Stomach (tissue), 9 donors: ENCODE results near the gene NOP10. TPM values are rescaled to one million over a fixed set of nuclear protein-coding genes. Genes with fewer than 3 reads are reported as not detected.
"Not testable (repeated sequence)": the region's sequence is repeated elsewhere in the genome, so short reads cannot be mapped to it uniquely, and the experiment has no call there.

ENCODE experiments used
- DNase-seq, 2 donors: peaks; one replicate each; pipeline versions ENCODE4 v3.0.0 to v3.0.0-alpha.2; 2013 to 2019
- H3K27ac ChIP-seq, 5 donors: fragments of 200-600 bp in 4 of 5; sonication (generic) in 4 of 5; one replicate each; pipeline ENCODE4 v1.5.1; 2013 to 2019; ENCODE audit warnings: mild to moderate bottlenecking in 1 of 5, moderate library complexity in 1 of 5
- H3K27me3 ChIP-seq, 3 donors: fragments of 200-600 bp; sonication (generic); one replicate each; pipeline ENCODE4 v1.5.1; 2017 to 2019; ENCODE audit warnings: mixed run types in 1 of 3
- H3K36me3 ChIP-seq, 4 donors: fragments of 200-600 bp; sonication (generic); 1 replicate in 3 of 4; 2 replicates in 1 of 4; pipeline ENCODE4 v1.5.1; 2016 to 2019
- H3K4me1 ChIP-seq, 4 donors: fragments of 200-600 bp; sonication (generic); one replicate each; pipeline ENCODE4 v1.5.1; 2016 to 2019
- H3K4me3 ChIP-seq, 4 donors: fragments of 200-600 bp; sonication (generic) in 3 of 4; one replicate each; pipeline ENCODE4 v1.5.1; 2016 to 2019; ENCODE audit warnings: mild to moderate bottlenecking in 1 of 4
- H3K9me3 ChIP-seq, 4 donors: fragments of 200-600 bp; sonication (generic); one replicate each; pipeline ENCODE4 v1.5.1; 2016 to 2019
- CTCF ChIP-seq, 7 experiments: fragments of 450-650 bp in 4 of 7; fragments of 200-600 bp in 3 of 7; sonication (generic) in 3 of 7; IDR thresholded peaks; one replicate each; pipeline ENCODE4 v1.5.1; 2016 to 2019; ENCODE audit warnings: antibody characterized with exemption in 7 of 7, control low read depth in 2 of 7, mild to moderate bottlenecking in 1 of 7
- EP300 ChIP-seq: sonication (generic); formaldehyde crosslinking; IDR thresholded peaks from one replicate; pipeline ENCODE4 v1.6.1; 2017; ENCODE audit warnings: antibody characterized with exemption
- POLR2A ChIP-seq, 4 donors: fragments of 450-650 bp; IDR thresholded peaks; one replicate each; pipeline ENCODE4 v1.6.1; 2016; ENCODE audit warnings: antibody characterized with exemption in 4 of 4, control low read depth in 2 of 4, mild to moderate bottlenecking in 1 of 4, moderate library complexity in 1 of 4
- POLR2AphosphoS5 ChIP-seq, 3 donors: sonication (generic); formaldehyde crosslinking; IDR thresholded peaks; one replicate each; pipeline ENCODE4 v1.6.1; 2016; ENCODE audit warnings: antibody characterized with exemption in 3 of 3
- WGBS, 5 donors: extraction: QIAGEN DNeasy Blood & Tissue Kit in 3 of 5; methylation state at CpG; one replicate each; pipeline versions ENCODE4 v1.1.5 to v1.1.7; 2013 to 2018; 5-methylcytosine and 5-hydroxymethylcytosine counted together
- intact Hi-C: fragments of 100-400 bp; cut with DNase I; formaldehyde crosslinking; loops from one replicate; pipeline ENCODE4 v1.15.1; 2023; ENCODE audit warnings: low total_unique reads
- polyA plus RNA-seq, 3 donors: library from polyadenylated mRNA; stranded (reverse); fragments of 200-250 nt; gene quantifications; one replicate each; pipeline ENCODE4 v1.2.3, GENCODE V29; 2013
- total RNA-seq, 5 donors: library from RNA; depleted of rRNA; stranded (reverse); fragments of >200 nt; gene quantifications; one replicate each; pipeline versions ENCODE4 v1.1.0 to v1.2.3, GENCODE V29; 2014 to 2016
- donor health status: healthy with polysubstance abuse.
- donor health status: Bipolar disorder and iron deficiency.
- donor health status: healthy.

NOP10 gene
- total and polyA plus RNA-seq, 8 donors, result 2.9 to 388 (median 196) TPM

DNA sequence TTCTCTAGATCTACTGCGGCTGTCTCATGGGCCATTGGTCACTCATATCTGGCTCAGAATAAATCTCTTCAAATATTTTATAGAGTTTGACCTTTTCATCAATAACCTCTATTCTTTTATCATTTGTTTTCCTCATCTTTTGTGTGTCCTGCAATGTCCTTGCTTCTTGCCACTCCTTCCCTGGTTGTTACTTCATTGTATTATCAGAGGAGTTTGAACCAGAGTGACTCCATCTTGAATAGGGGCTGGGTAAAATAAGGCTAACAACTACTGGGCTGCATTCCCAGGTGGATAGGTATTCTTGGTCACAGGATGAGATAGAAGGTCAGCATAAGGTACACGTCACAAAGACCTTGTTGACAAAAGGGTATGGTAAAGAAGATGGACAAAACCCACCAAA lies 33.9 kb upstream of the NOP10 start:
- Histone ChIP-seq H3K9me3 (no peaks in the 10 kb centered on the region), H3K36me3 (peaks cover 0 to 7% (median 5%) of the 10 kb centered on the region in 4 donors), H3K27ac (no peak overlapping the region), H3K4me1 (no peaks in the 10 kb centered on the region), H3K27me3 (no peaks in the 10 kb centered on the region), H3K4me3 (no peak overlapping the region)
- no peak for DNase-seq
- 93 to 100% (median 97%) methylated on average over 2 of the region's 2 CpGs for WGBS, 5 donors
- TF ChIP-seq CTCF (IDR thresholded peaks at IDR 0.05) (no peak), POLR2AphosphoS5 (IDR thresholded peaks at IDR 0.05) (no peak), EP300 (no peak), POLR2A (IDR thresholded peaks at IDR 0.05) (no peak)
- intact Hi-C loops, result no loop called here

DNA sequence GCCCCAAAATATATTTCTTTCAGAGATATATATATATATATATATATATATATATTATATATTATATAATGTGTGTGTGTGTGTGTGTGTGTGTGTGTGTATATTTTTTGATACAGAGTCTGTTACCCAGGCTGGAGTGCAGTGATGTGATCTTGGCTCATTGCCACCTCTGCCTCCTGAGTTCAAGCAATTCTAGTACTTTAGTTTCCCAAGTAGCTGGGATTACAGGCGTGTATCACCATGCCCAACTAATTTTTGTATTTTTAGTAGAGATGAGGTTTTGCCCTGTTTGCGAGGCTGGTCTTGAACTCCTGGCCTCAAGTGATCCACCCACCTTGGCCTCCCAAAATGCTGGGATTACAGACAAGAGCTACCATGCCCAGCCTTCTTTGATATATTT lies 32.6 kb upstream of the NOP10 start:
- intact Hi-C loops, result not testable (repeated sequence)
- 93 to 96% (median 95%) methylated on average over 2 of the region's 2 CpGs for WGBS, 5 donors

DNA sequence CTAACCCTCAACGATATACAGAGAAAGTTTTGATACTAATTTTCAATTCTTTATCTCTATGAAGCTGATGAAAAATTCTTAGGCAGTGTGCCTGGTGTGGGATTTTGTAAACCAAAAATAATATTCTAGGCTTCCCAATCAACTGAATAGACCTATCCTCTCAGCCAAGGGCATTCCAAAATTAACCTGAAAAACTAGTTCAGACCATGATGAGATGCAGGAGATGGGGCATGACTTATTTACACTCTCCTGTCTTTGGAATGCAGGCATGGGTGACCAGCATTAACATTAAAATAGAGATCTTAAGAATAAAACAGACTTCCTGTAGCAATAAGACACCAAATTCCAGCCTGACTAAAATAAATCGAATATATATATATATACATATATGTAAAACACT lies 31.9 kb upstream of the NOP10 start:
- H3K4me3 ChIP-seq, result no peak overlapping the region
- no peaks in the 10 kb centered on the region for H3K36me3 ChIP-seq
- no peaks in the 10 kb centered on the region for H3K27me3 ChIP-seq
- H3K27ac ChIP-seq, result no peak overlapping the region
- H3K9me3 ChIP-seq, result no peaks in the 10 kb centered on the region
- no peaks in the 10 kb centered on the region for H3K4me1 ChIP-seq
- intact Hi-C loops, result no loop called here
- WGBS, 5 donors, result 46 to 91% (median 75%) methylated on average over 2 of the region's 2 CpGs
- DNase-seq, result no peak
- no peak for TF ChIP-seq POLR2A (IDR thresholded peaks at IDR 0.05)
- TF ChIP-seq EP300, result no peak
- no peak for TF ChIP-seq CTCF (IDR thresholded peaks at IDR 0.05)
- TF ChIP-seq POLR2AphosphoS5 (IDR thresholded peaks at IDR 0.05), result no peak

More for the DNA sequence above, 32.6 kb upstream of the NOP10 start:
- not testable (repeated sequence) for H3K4me3 ChIP-seq, DNase-seq, H3K4me1 ChIP-seq, H3K27ac ChIP-seq, H3K36me3 ChIP-seq, H3K9me3 ChIP-seq, H3K27me3 ChIP-seq

GRCh38 chr15:34373951-34374350 lies 31.0 kb upstream of the NOP10 start:
- 71 to 98% (median 87%) methylated on average over 5 to 8 of the region's 8 CpGs for WGBS, 5 donors
- no peak for TF ChIP-seq CTCF (IDR thresholded peaks at IDR 0.05)
- TF ChIP-seq EP300, result no peak
- no peak for TF ChIP-seq POLR2AphosphoS5 (IDR thresholded peaks at IDR 0.05)
- no peak for TF ChIP-seq POLR2A (IDR thresholded peaks at IDR 0.05)
- no peaks in the 10 kb centered on the region for H3K36me3 ChIP-seq
- H3K4me1 ChIP-seq, result peaks cover 0 to under 1% (median 0%) of the 10 kb centered on the region in 4 donors
- H3K9me3 ChIP-seq, result no peaks in the 10 kb centered on the region
- no peaks in the 10 kb centered on the region for H3K27me3 ChIP-seq
- no peak overlapping the region for H3K27ac ChIP-seq
- no peak overlapping the region for H3K4me3 ChIP-seq
- no peak for DNase-seq
- intact Hi-C loops, result no loop called here

DNA sequence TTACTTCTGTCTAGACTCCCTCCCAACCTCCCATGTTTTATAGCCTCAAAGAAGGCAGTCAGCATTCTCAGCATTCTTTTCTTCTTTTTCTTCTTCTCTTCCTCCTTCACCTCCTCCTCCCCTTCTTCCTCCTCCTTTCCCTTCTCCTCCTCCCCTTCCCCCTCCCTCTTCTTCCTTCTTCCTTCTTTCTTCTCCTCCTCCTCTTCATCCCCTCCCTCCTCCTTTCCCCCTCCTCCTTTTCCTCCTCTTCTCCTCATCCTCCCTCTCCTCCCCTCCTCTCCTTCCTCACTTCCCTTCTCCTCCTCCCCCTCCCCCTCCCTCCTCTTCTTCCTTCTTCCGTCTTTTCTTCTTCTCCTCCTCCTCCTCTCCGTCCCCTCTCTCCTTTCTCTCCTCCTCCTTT lies 27.7 kb upstream of the NOP10 start:
- WGBS, 5 donors, result 48 to 63% (median 54%) methylated on average over 2 of the region's 2 CpGs
- DNase-seq, result no peak
- Histone ChIP-seq H3K27me3 (no peaks in the 10 kb centered on the region), H3K4me3 (no peak overlapping the region), H3K9me3 (no peaks in the 10 kb centered on the region), H3K27ac (no peak overlapping the region), H3K4me1 (peaks cover 11 to 26% (median 24%) of the 10 kb centered on the region in 4 donors), H3K36me3 (no peaks in the 10 kb centered on the region)
- TF ChIP-seq EP300 (no peak), POLR2AphosphoS5 (IDR thresholded peaks at IDR 0.05) (no peak), CTCF (IDR thresholded peaks at IDR 0.05) (no peak), POLR2A (IDR thresholded peaks at IDR 0.05) (no peak)
- intact Hi-C loops, result no loop called here
